Adrenal gland (tissue), 12 donors: ENCODE measurements around the gene CAMK4. TPM values are rescaled to one million over a fixed set of nuclear protein-coding genes. Genes with fewer than 3 reads are reported as not detected.

Experiments used
- DNase-seq, 7 donors: peaks; one replicate each; pipeline ENCODE4 v3.0.0-alpha.2; 2019 to 2020
- H3K27ac ChIP-seq, 5 donors: fragments of 200-600 bp; sonication (generic) in 4 of 5; 1 replicate in 3 of 5; 2 replicates in 2 of 5; pipeline versions ENCODE4 v1.5.1 to v1.8.0; 2016 to 2020; ENCODE audit warnings: mild to moderate bottlenecking in 1 of 5
- H3K27me3 ChIP-seq: fragments of 200-600 bp; 2 replicates; pipeline ENCODE4 v1.8.0; 2021
- H3K36me3 ChIP-seq, 2 donors: fragments of 200-600 bp; replicated peaks in 1 of 2; 1 replicate in 1 of 2; 2 replicates in 1 of 2; pipeline versions ENCODE4 v1.5.1 to v1.8.0; 2018 to 2022
- H3K4me1 ChIP-seq, 2 donors: fragments of 200-600 bp; replicated peaks in 1 of 2; 1 replicate in 1 of 2; 2 replicates in 1 of 2; pipeline versions ENCODE4 v1.5.1 to v1.8.0; 2018 to 2021
- H3K4me3 ChIP-seq, 4 donors: fragments of 200-600 bp; sonication (generic) in 3 of 4; one replicate each; pipeline ENCODE4 v1.5.1; 2016 to 2018
- H3K9me3 ChIP-seq, 3 donors: fragments of 200-600 bp; sonication (generic) in 1 of 3; replicated peaks in 1 of 3; 1 replicate in 2 of 3; 2 replicates in 1 of 3; pipeline versions ENCODE4 v1.5.1 to v1.8.0; 2016 to 2021
- POLR2A ChIP-seq, 2 donors: fragments of 450-650 bp; IDR thresholded peaks; one replicate each; pipeline ENCODE4 v1.6.1; 2017; ENCODE audit warnings: antibody characterized with exemption in 2 of 2, mild to moderate bottlenecking in 2 of 2, moderate library complexity in 1 of 2
- WGBS, 4 donors: extraction: QIAGEN DNeasy Blood & Tissue Kit in 2 of 4; methylation state at CpG; one replicate each; pipeline versions ENCODE4 v1.1.5 to v1.1.7; 2013 to 2017; 5-methylcytosine and 5-hydroxymethylcytosine counted together
- intact Hi-C, 2 donors: fragments of 100-400 bp; cut with DNase I; formaldehyde crosslinking; loops; one replicate each; pipeline versions ENCODE4 v1.14.1 to v1.15.0; 2022 to 2023
- polyA plus RNA-seq, 3 donors: library from polyadenylated mRNA; stranded (reverse); fragments of 200-250 nt in 2 of 3; fragments of 350-450 nt in 1 of 3; fragmentation: Illumina TruSeq in 1 of 3; extraction: RNeasy Lipid Tissue Mini Kit (QIAGEN cat#74804) in 1 of 3; gene quantifications; one replicate each; pipeline ENCODE4 v1.2.3, GENCODE V29; 2013 to 2014
- total RNA-seq, 9 donors: library from RNA; depleted of rRNA in 4 of 9; stranded (reverse); fragments of >200 nt in 4 of 9; fragments of 120-200 nt in 1 of 9; fragmentation: NEBNext Ultra II Directional in 1 of 9; extraction: Animal tissue kit (Norgen Biotek cat#: 25700) in 1 of 9; gene quantifications; one replicate each; pipeline versions ENCODE4 v1.1.0 to v1.2.4, GENCODE V29; 2013 to 2023
- TF ChIP-seq, protein P1 (sequence below), 6 experiments: fragments of 450-650 bp in 4 of 6; fragments of 200-600 bp in 2 of 6; sonication (generic) in 1 of 6; IDR thresholded peaks; 1 replicate in 5 of 6; 2 replicates in 1 of 6; pipeline versions ENCODE4 v1.5.1 to v1.8.0; 2016 to 2021; ENCODE audit warnings: antibody characterized with exemption in 6 of 6, mild to moderate bottlenecking in 2 of 6, moderate library complexity in 1 of 6
- donor health status: healthy with polysubstance abuse.
- donor health status: Bipolar disorder and iron deficiency.
- donor health status: DM: yes; HTN: yes; CAD: no.
- donor health status: DM: no; HTN: no; CAD: no.
- donor health status: DM: no; HTN: no; CAD: no.
- donor health status: DM: yes; HTN: yes; CAD: no.

CAMK4 gene
- total and polyA plus RNA-seq, 12 donors, result 0.06 to 9.2 (median 2.0) TPM

DNA sequence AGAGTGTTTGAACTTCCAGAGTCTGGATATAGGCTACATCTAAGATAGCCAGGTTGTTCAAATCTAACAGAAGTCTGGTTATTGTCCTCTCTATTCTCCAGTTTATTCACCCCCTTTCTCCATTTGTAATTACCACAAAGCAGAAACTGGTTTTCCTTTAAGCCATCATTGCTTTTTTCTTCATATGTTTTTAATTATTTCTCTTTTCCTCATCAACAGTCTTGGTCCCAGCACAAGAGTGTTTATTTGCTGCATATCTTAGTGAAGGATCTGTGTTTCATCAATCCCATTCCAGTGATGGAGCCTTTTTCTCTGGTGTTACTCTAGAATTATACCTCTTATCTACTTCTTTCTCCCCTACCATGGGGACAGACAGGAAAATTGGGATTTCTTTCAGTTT, 142.2 kb downstream of the CAMK4 start:
- Histone ChIP-seq H3K27me3 (no peaks in the 10 kb centered on the region), H3K36me3 (no peaks in the 10 kb centered on the region), H3K9me3 (no peaks in the 10 kb centered on the region), H3K27ac (no peak overlapping the region), H3K4me3 (no peak overlapping the region), H3K4me1 (no peaks in the 10 kb centered on the region)
- intact Hi-C loops, result no loop called here
- TF ChIP-seq, protein P1, sequence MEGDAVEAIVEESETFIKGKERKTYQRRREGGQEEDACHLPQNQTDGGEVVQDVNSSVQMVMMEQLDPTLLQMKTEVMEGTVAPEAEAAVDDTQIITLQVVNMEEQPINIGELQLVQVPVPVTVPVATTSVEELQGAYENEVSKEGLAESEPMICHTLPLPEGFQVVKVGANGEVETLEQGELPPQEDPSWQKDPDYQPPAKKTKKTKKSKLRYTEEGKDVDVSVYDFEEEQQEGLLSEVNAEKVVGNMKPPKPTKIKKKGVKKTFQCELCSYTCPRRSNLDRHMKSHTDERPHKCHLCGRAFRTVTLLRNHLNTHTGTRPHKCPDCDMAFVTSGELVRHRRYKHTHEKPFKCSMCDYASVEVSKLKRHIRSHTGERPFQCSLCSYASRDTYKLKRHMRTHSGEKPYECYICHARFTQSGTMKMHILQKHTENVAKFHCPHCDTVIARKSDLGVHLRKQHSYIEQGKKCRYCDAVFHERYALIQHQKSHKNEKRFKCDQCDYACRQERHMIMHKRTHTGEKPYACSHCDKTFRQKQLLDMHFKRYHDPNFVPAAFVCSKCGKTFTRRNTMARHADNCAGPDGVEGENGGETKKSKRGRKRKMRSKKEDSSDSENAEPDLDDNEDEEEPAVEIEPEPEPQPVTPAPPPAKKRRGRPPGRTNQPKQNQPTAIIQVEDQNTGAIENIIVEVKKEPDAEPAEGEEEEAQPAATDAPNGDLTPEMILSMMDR (IDR thresholded peaks at IDR 0.05), result no peak
- no peak for TF ChIP-seq POLR2A (IDR thresholded peaks at IDR 0.05)
- no peak for DNase-seq

DNA sequence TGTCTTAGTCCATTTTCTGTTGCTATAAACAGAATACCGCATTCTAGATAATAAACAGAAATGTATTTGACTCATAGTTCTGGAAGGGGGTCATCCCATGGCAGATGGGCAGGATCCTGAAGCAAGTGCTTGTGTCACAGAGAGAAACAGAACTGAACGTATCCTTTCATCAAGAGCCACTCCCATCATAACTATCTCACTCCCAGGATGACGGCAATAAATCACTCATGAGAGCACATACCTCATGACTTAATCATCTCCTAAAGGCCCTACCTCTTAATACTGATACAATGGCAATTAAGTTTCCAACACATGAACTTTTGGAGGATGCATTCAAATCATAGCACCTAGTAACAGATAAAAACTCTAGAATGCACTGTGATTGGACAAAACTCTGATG, 142.9 kb downstream of the CAMK4 start:
- Histone ChIP-seq H3K36me3 (no peaks in the 10 kb centered on the region), H3K4me1 (no peaks in the 10 kb centered on the region), H3K9me3 (no peaks in the 10 kb centered on the region), H3K27me3 (no peaks in the 10 kb centered on the region), H3K27ac (no peak overlapping the region), H3K4me3 (no peak overlapping the region)
- TF ChIP-seq, protein P1 (IDR thresholded peaks at IDR 0.05), result no peak
- TF ChIP-seq POLR2A (IDR thresholded peaks at IDR 0.05), result no peak
- no peak for DNase-seq
- WGBS, 4 donors, result 71 to 83% (median 77%) methylated on average over 3 of the region's 3 CpGs
- intact Hi-C loops, result no loop called here

DNA sequence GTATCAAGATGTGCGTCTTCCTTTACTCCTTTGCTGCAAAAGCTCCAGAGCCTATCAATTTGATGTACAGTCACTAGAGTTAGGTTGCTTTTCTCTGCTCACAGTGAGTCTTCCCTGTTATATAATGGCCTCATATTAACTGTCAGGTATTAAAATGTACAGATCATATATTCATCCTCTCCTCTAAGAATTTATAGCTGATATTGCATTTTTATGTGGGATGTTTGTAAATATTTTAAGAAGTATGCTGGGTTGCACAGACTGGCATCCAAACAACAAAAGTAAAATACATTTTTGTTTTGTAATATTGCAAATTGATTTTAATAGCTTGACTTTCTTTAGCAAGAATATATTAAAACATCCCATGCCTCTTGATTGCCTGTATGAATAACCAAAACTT, 148.6 kb downstream of the CAMK4 start:
- H3K4me1 ChIP-seq, result no peaks in the 10 kb centered on the region
- H3K4me3 ChIP-seq, result no peak overlapping the region
- intact Hi-C loops, result no loop called here
- 56 to 88% (median 77%) methylated on average over 1 of the region's 1 CpG for WGBS, 4 donors
- H3K36me3 ChIP-seq, result no peaks in the 10 kb centered on the region
- no peak overlapping the region for H3K27ac ChIP-seq
- H3K9me3 ChIP-seq, result no peaks in the 10 kb centered on the region
- TF ChIP-seq POLR2A (IDR thresholded peaks at IDR 0.05), result no peak
- TF ChIP-seq, protein P1 (IDR thresholded peaks at IDR 0.05), result no peak
- no peaks in the 10 kb centered on the region for H3K27me3 ChIP-seq
- DNase-seq, result no peak

DNA sequence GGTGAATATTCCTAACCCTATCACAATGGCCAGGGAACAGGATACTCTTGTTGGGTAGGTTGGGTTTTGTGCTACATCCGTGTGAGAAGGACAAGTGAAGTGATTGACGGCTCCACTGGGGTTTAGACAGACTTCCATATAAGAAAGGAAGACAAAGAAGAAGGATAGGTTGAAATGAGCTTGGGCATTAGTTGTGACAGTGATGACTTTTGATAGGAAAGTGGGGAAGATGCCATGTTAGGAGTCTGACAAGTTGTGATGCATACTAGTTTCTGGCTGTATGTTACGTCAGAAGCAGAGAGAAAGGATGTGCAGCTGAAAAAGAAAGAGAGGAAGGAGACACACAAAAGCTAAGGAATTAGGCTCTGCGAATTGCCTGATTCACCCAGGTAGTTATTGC, 150.2 kb downstream of the CAMK4 start:
- 51 to 74% (median 64%) methylated on average over 4 of the region's 4 CpGs for WGBS, 4 donors

More for the DNA sequence above, 150.2 kb downstream of the CAMK4 start:
- intact Hi-C loops, result no loop called here
- no peaks in the 10 kb centered on the region for H3K36me3 ChIP-seq
- no peaks in the 10 kb centered on the region for H3K9me3 ChIP-seq
- H3K4me1 ChIP-seq, result no peaks in the 10 kb centered on the region
- no peak for DNase-seq
- TF ChIP-seq, protein P1 (IDR thresholded peaks at IDR 0.05), result no peak
- TF ChIP-seq POLR2A (IDR thresholded peaks at IDR 0.05), result no peak
- no peak overlapping the region for H3K4me3 ChIP-seq
- H3K27me3 ChIP-seq, result no peaks in the 10 kb centered on the region
- H3K27ac ChIP-seq, result no peak overlapping the region
